GM18499 (cell line): ENCODE results near the gene ART5.
"Not testable (repeated sequence)": the region's sequence is repeated elsewhere in the genome, so short reads cannot be mapped to it uniquely, and the experiment has no call there.

ENCODE experiments used
- ATAC-seq: cut with Tn5 transposase; IDR thresholded peaks from one replicate; pipeline ENCODE4 v1.9.1; 2021; ENCODE audit warnings: moderate number of reproducible peaks; ENCODE audit not compliant: insufficient read depth, unreplicated experiment

The ART5 gene

GRCh38 chr11:3626250-3626960 lies 15.4 kb downstream of the ART5 start:
- ATAC-seq: no peak

DNA sequence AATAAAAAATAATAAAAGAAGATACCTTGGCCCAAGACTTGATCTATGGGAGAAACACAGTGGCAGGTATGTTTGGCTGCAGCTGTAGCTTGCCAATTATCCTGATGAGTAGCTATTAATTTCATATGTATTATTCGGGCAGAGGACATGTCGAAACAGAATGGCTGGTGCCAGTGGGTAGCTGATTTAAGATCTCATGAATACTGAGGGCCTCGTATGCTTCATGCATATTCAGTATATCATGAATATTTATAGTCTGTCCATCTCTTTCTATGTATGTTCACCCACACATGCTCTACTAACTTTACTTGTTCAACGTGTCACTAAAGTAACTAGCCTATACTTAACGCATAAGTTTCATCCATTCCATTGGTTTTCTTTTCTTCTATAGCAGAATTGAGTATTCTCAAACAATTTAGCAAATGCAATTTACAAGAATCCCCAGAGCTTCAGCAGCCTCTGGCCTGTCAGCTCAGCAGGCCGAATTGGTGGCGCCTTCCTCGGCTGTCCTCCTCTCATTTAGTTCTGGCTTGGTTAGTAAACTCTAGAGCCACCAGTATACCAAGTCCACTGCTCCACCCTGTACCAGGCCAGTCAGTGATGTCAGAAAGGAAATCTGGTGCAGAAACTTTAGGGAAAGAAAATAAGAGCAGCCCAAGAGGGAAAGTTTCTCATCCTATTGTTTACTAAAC lies 17.9 kb downstream of the ART5 start:
- no peak for ATAC-seq

DNA sequence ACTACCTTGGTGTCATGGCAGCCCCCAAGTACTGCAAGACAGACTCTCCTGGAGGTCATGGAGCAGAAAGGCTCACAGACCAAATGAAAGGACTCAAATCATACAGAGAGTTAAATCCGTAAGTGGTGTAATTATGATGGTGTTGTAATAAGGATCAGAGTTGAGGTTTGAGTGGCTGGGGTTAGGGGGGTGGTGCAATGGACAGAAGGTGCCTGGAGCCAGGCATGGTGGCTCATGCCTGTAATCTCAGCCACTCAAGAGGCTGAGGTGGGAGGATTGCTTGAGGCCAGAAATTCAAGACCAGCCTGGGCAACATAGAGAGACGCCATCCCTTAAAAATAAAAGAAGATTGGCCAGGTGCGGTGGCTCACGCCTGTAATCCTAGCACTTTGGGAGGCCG lies 18.7 kb downstream of the ART5 start:
- no peak for ATAC-seq

GRCh38 chr11:3622521-3622920 lies 19.3 kb downstream of the ART5 start:
- no peak for ATAC-seq

DNA sequence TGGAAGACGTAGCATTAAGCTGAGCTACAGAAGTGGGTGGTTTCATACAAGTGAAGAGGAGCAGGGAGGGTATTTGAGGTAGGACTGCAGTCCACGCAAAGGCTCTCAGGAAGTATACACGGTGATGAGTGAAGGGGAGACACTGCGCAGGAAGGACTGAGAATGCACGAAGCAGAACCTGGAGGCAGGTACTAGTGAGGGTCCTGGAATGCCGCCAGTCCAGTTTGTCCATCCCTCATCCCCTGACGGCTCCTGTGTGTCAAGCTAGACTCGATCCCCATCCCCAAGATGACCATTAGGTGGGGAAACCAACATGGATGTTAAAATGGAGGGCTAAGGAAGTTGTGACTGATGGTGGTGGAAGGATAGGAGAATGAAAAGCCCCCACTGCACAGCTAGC lies 23.8 kb downstream of the ART5 start:
- no peak for ATAC-seq

- no peak for ATAC-seq
Observed at GRCh38 chr11:3616721-3617460, 24.9 kb downstream of the ART5 start.

DNA sequence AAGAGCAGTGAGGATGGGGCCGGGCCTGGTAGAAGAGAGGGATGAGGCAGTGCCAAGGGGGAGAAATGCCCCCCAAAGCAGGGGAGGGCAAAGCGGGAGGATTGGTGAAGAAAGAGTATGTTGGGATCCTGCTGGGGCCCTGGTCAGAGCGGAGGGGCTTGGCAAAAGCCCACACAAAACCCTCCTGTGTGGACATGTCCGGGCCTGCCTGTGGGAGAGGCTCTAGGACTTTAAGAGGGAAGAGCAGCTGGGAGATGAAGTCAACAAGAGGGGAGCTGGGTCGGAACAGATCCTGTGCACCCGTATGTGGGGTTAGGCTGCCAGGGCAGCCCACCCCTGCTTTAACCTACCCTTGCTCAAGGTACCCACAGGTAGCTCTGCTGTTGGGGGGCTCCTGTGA lies 25.8 kb downstream of the ART5 start:
- ATAC-seq: no peak

GRCh38 chr11:3614742-3615171 lies 27.0 kb downstream of the ART5 start:
- no peak for ATAC-seq

GRCh38 chr11:3613998-3614741 lies 27.6 kb downstream of the ART5 start:
- ATAC-seq: no peak

DNA sequence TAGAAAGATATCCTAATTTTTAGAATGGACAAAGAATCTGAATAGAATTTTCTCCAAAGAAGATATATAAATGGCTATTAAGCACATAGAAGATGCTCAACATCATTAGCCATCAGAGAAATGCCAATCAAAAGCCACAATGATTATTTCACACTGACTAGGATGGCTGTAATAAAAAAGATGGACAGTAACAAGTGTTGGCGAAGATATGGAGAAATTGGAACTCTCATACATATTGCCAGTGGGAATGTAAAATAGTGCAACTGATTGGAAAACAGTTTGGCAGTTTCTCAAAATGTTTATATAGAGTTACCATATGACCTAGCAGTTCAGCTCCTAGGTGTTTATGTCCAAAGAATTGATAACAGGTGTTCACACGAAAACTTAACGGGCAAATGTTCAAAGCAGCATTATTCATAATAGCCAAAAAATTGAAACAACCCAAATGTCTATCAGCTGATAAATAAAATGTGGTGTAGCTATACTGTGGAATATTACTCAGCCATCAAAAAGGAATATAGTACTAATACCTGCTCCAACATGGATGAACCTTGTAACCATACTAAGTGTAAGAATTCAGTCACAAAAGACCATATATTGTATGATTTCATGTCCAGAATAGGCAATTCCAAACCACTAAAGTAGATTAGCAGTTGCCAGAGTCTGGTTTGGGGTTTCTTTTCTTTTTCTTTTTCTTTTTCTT lies 29.7 kb downstream of the ART5 start:
- no peak for ATAC-seq

GRCh38 chr11:3610846-3611245 lies 30.9 kb downstream of the ART5 start:
- ATAC-seq: no peak

GRCh38 chr11:3609416-3610265 lies 32.2 kb downstream of the ART5 start:
- ATAC-seq: no peak

DNA sequence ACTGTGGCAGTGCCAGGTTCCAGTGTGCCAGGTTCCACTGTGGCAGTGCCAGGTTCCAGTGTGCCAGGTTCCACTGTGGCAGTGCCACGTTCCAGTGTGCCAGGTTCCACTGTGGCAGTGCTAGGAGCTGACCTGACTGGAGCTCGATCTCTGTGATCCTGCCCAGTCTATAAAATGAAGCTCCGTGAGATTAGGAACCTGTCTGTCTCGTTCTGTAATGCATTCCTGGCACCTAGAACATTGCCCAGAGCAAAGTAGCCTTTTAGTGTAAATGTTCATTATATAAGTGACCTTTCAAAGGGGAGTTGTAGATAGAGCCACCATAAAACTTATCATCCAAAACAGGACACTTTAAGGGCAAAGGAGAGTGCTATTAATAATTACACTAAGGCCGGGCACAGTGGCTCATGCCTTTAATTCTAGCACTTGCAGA lies 36.0 kb downstream of the ART5 start:
- no peak for ATAC-seq

GRCh38 chr11:3605283-3605662 lies 36.5 kb downstream of the ART5 start:
- ATAC-seq: no peak

- no peak for ATAC-seq
Observed at GRCh38 chr11:3604167-3604566, 37.6 kb downstream of the ART5 start.

DNA sequence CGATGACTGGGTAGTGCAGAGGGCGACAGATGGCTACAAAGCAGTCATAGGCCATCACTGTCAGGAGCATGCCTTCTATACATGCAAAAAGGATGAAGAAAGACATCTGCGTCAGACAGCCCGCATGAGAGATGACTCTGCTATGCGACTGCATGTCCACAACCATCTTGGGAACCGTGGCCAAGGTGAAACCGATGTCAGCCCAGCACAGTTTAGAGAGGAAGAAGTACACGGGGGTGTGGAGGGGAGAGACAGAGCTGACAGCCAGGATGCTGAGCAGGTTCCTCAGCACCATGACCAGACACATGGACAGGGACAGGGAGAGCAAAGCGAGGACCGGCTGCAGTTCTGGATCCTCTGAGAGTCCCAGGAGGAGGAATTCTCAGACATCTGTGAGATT lies 41.6 kb downstream of the ART5 start:
- ATAC-seq: not testable (repeated sequence)

- not testable (repeated sequence) for ATAC-seq
Observed at GRCh38 chr11:3597743-3598142, 44.0 kb downstream of the ART5 start.

GRCh38 chr11:3591326-3591725 lies 50.5 kb downstream of the ART5 start:
- ATAC-seq: not testable (repeated sequence)

DNA sequence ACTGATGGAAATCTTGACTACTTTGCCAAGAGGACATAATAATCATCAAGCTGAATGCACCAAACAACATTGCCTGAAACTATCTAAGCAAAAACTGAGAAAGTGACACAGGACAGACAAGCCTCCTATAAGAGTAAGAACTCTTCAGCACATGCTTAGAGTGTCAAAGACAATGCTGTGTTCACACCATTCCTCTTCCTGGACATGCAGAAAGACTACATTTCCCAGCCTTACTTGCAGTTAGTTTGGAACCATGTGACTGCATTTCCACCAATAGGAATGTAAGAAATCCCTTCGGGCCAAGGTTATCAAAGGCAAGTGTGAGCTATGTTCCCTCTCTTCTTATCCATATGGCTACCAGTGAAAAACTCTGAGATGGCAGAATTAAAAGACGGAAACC lies 51.6 kb downstream of the ART5 start:
- ATAC-seq: not testable (repeated sequence)
